ENCODE data around the gene ARTN.

GRCh38 chr1:43925846-43926245, 7.8 kb upstream of the ARTN start:
- TF ChIP-seq POLR2A (IDR thresholded peaks at IDR 0.05; ENCODE audit: extremely low read depth, insufficient read length), result no peak
- TF ChIP-seq, protein P1, sequence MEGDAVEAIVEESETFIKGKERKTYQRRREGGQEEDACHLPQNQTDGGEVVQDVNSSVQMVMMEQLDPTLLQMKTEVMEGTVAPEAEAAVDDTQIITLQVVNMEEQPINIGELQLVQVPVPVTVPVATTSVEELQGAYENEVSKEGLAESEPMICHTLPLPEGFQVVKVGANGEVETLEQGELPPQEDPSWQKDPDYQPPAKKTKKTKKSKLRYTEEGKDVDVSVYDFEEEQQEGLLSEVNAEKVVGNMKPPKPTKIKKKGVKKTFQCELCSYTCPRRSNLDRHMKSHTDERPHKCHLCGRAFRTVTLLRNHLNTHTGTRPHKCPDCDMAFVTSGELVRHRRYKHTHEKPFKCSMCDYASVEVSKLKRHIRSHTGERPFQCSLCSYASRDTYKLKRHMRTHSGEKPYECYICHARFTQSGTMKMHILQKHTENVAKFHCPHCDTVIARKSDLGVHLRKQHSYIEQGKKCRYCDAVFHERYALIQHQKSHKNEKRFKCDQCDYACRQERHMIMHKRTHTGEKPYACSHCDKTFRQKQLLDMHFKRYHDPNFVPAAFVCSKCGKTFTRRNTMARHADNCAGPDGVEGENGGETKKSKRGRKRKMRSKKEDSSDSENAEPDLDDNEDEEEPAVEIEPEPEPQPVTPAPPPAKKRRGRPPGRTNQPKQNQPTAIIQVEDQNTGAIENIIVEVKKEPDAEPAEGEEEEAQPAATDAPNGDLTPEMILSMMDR (IDR thresholded peaks at IDR 0.05; ENCODE audit: low read depth, low read length), result no peak
